ENCODE results near the gene HOPX. TPM values are rescaled to one million over a fixed set of nuclear protein-coding genes. Genes with fewer than 3 reads are reported as not detected.
"Not testable (repeated sequence)": the region's sequence is repeated elsewhere in the genome, so short reads cannot be mapped to it uniquely, and the experiment has no call there.

The HOPX gene, protein sequence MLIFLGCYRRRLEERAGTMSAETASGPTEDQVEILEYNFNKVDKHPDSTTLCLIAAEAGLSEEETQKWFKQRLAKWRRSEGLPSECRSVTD
- polyA plus RNA-seq, result 1,000 to 10,000 TPM in 1 of 2 donors, 100 to 1,000 TPM in 1; 649 to 1,386 TPM

DNA sequence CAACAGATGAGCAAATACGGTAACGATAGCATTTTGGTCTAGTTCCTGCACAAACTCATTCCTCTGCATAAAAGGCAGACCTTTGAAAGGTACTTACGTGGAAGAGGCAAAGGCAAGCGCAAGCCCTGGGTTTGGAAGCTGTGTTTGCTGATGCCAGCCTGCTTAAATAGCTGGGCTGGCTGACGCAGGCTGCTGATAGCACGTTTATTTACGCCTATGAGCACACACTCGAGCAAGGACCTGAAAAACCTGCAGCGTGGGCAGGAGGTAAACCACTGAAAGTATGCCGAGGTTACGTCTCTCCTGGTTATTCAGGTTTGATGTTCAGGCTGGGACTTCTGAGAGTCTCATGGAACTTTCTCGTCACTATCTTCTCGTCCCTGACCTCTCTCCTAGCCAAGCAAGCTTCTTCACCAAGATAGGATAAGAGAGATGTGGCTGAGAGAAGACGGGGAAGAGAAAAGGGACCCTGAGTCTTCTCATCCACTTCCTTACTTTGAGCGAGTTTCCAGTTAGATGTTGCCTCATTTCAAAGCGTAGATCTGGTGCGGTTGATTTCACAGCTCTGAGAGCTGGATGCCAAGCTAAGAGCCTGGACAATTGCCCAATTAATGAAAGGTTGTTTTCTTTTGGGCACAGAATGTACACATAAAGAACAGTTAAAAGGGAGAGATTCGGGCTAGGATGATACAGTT, at the start of gene HOPX:
HOPX (minus strand) TSS at position 139 of the 695 bp plus-strand sequence. CDS start 23,480 bp downstream, outside the sequence.
- Histone ChIP-seq H3K36me3 (ENCODE audit: control insufficient read depth in 2 of 2, insufficient read depth in 2 of 2, low read length in 1 of 2) (no peaks in the 10 kb centered on the region), H3K27me3 (ENCODE audit: control insufficient read depth in 1 of 2, insufficient read depth in 2 of 2, low read length in 2 of 2) (no peaks in the 10 kb centered on the region), H3K27ac (ENCODE audit: low read depth in 2 of 2, low read length in 1 of 2) (peak within 1 kb of the TSS; percentile 84 to 89), H3K9me3 (ENCODE audit: control insufficient read depth in 2 of 2, insufficient read depth in 1 of 2, low read depth in 1 of 2, low read length in 1 of 2) (no peaks in the 10 kb centered on the region), H3K4me3 (ENCODE audit: low read depth in 1 of 2, low read length in 2 of 2) (peak within 1 kb of the TSS; percentile 36 to 59), H3K4me1 (ENCODE audit: control insufficient read depth in 2 of 2, insufficient read depth in 2 of 2, low read length in 1 of 2) (peaks cover 4% of the 10 kb centered on the region in 2 donors)
- 21 to 22% methylated on average over 18 of the region's 18 CpGs for WGBS, 2 donors

DNA sequence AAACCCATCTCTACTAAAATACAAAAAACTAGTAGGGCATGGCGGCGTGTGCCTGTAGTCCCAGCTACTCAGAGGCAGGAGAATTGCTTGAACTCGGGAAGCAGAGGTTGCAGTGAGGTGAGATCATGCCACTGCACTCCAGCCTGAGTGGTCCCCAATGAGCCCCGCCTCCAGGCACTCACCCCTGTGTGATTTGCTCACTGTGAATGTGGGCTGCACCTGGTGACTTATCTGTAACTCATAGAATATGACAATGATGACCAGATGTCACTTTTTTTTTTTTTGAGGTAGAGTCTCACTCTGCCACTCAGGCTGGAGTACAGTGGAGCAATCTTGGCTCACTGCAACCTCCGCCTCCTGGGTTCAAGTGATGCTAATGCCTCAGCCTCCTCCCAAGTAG, 49.0 kb upstream of the HOPX start:
- H3K4me1 ChIP-seq (ENCODE audit: control insufficient read depth in 2 of 2, insufficient read depth in 2 of 2, low read length in 1 of 2), result no peaks in the 10 kb centered on the region
- H3K27ac ChIP-seq (ENCODE audit: low read depth in 2 of 2, low read length in 1 of 2), result no peak overlapping the region
- no peaks in the 10 kb centered on the region for H3K27me3 ChIP-seq (ENCODE audit: control insufficient read depth in 1 of 2, insufficient read depth in 2 of 2, low read length in 2 of 2)
- H3K4me3 ChIP-seq (ENCODE audit: low read depth in 1 of 2, low read length in 2 of 2), result no peak overlapping the region
- no peaks in the 10 kb centered on the region for H3K36me3 ChIP-seq (ENCODE audit: control insufficient read depth in 2 of 2, insufficient read depth in 2 of 2, low read length in 1 of 2)
- H3K9me3 ChIP-seq (ENCODE audit: control insufficient read depth in 2 of 2, insufficient read depth in 1 of 2, low read depth in 1 of 2, low read length in 1 of 2), result no peaks in the 10 kb centered on the region
- WGBS, 2 donors, result 91 to 92% methylated on average over 5 of the region's 5 CpGs

DNA sequence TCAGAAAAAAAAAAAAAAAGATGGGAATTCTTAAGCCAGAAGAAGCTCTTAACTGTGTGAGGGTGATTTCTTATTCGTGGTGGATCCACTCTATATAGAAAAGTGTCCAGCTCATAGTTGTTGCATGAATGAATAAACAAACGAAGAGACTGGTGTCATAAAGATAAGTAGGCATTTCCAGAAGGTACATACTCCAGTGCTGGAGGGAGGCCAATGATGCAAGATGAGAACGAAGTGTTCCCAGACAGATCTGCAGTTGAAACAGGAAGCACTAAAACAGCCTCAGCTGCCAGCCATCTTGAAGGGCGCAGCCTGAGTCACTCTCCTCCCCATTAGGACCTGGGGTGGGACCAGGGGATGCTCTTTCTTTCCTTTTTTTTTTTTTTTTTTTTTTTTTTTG, 47.4 kb upstream of the HOPX start:
- 29 to 33% methylated on average over 4 of the region's 4 CpGs for WGBS, 2 donors

DNA sequence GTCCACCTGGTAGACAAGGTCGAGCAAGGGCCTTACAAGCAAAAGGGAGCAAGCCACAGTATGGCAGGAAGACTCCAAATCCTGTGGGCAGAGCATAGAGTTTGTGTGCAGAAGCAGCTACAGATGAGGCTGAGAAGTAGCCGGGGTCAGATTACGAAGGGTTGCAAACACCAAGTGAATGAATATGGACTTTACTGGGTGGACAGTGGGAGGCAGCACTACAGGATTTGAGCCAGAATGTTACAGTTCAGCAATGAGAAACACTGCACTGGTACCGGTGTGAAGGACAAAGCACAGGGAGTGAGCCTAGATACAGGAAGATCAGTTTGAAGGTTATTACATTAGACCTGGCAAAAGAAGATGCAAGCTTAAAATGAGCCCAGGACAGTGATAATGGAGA, 46.1 kb upstream of the HOPX start:
- Histone ChIP-seq H3K27me3 (ENCODE audit: control insufficient read depth in 1 of 2, insufficient read depth in 2 of 2, low read length in 2 of 2) (no peaks in the 10 kb centered on the region), H3K36me3 (ENCODE audit: control insufficient read depth in 2 of 2, insufficient read depth in 2 of 2, low read length in 1 of 2) (no peaks in the 10 kb centered on the region), H3K4me3 (ENCODE audit: low read depth in 1 of 2, low read length in 2 of 2) (no peak overlapping the region), H3K4me1 (ENCODE audit: control insufficient read depth in 2 of 2, insufficient read depth in 2 of 2, low read length in 1 of 2) (no peaks in the 10 kb centered on the region), H3K27ac (ENCODE audit: low read depth in 2 of 2, low read length in 1 of 2) (no peak overlapping the region), H3K9me3 (ENCODE audit: control insufficient read depth in 2 of 2, insufficient read depth in 1 of 2, low read depth in 1 of 2, low read length in 1 of 2) (peaks cover 0 to 2% of the 10 kb centered on the region in 2 donors)
- WGBS, 2 donors, result 69 to 71% methylated on average over 4 of the region's 4 CpGs

More for the DNA sequence above, 47.4 kb upstream of the HOPX start:
- Histone ChIP-seq H3K27me3 (ENCODE audit: control insufficient read depth in 1 of 2, insufficient read depth in 2 of 2, low read length in 2 of 2) (no peaks in the 10 kb centered on the region), H3K9me3 (ENCODE audit: control insufficient read depth in 2 of 2, insufficient read depth in 1 of 2, low read depth in 1 of 2, low read length in 1 of 2) (no peaks in the 10 kb centered on the region), H3K36me3 (ENCODE audit: control insufficient read depth in 2 of 2, insufficient read depth in 2 of 2, low read length in 1 of 2) (no peaks in the 10 kb centered on the region), H3K4me3 (ENCODE audit: low read depth in 1 of 2, low read length in 2 of 2) (no peak overlapping the region), H3K27ac (ENCODE audit: low read depth in 2 of 2, low read length in 1 of 2) (no peak overlapping the region), H3K4me1 (ENCODE audit: control insufficient read depth in 2 of 2, insufficient read depth in 2 of 2, low read length in 1 of 2) (no peaks in the 10 kb centered on the region)

DNA sequence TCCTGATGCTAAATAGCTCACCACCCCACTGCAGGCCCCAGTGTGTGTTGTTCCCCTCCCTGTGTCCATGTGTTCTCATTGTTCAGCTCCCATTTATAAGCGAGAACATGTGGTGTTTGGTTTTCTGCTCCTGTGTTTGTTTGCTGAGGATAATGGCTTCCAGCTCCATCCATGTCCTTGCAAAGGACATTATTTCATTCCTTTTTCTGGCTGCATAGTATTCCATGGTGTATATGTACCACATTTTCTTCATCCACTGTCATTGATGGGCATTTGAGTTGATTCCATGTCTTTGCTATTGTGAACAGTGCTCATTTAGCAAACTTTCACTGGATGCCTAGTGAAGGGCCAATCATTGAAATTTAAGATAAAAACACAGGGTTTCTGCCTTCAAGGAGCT, 45.5 kb upstream of the HOPX start:
- H3K27me3 ChIP-seq (ENCODE audit: control insufficient read depth in 1 of 2, insufficient read depth in 2 of 2, low read length in 2 of 2); H3K4me3 ChIP-seq (ENCODE audit: low read depth in 1 of 2, low read length in 2 of 2); H3K36me3 ChIP-seq (ENCODE audit: control insufficient read depth in 2 of 2, insufficient read depth in 2 of 2, low read length in 1 of 2); H3K4me1 ChIP-seq (ENCODE audit: control insufficient read depth in 2 of 2, insufficient read depth in 2 of 2, low read length in 1 of 2); H3K9me3 ChIP-seq (ENCODE audit: control insufficient read depth in 2 of 2, insufficient read depth in 1 of 2, low read depth in 1 of 2, low read length in 1 of 2); H3K27ac ChIP-seq (ENCODE audit: low read depth in 2 of 2, low read length in 1 of 2): not testable (repeated sequence)
- 94 to 95% methylated on average over 1 of the region's 1 CpG for WGBS, 2 donors

DNA sequence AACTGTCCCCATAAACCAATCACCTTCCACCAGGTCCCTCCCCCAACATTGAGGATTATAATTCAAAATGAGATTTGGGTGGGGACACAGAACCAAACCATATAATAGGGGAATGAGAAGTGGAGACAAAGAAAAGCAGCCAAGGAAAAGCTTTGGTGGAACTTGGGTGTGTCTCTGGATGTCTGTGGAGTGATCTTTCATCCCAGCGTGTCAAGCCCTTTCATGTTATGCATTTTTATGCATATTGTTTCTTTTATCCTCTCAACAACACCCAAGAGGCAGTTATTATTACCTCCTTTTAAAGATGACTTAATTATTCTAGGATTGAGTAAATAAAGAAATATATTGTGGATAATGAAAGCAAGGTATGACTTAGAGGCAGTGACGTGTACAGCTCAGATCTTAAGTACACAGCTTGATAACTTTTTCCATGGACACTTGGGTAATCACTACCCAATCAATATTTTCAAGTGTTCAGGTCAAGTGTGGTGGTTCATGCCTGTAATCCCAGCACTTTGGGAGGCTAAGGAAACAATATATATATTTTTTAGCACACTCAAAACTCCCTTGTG, 42.6 kb upstream of the HOPX start:
- Histone ChIP-seq H3K27me3 (ENCODE audit: control insufficient read depth in 1 of 2, insufficient read depth in 2 of 2, low read length in 2 of 2) (no peaks in the 10 kb centered on the region), H3K36me3 (ENCODE audit: control insufficient read depth in 2 of 2, insufficient read depth in 2 of 2, low read length in 1 of 2) (no peaks in the 10 kb centered on the region), H3K9me3 (ENCODE audit: control insufficient read depth in 2 of 2, insufficient read depth in 1 of 2, low read depth in 1 of 2, low read length in 1 of 2) (peaks cover 0 to 2% of the 10 kb centered on the region in 2 donors), H3K27ac (ENCODE audit: low read depth in 2 of 2, low read length in 1 of 2) (peak overlapping the region; percentile 36 to 76), H3K4me3 (ENCODE audit: low read depth in 1 of 2, low read length in 2 of 2) (no peak overlapping the region), H3K4me1 (ENCODE audit: control insufficient read depth in 2 of 2, insufficient read depth in 2 of 2, low read length in 1 of 2) (no peaks in the 10 kb centered on the region)
- 38 to 51% methylated on average over 2 of the region's 2 CpGs for WGBS, 2 donors

DNA sequence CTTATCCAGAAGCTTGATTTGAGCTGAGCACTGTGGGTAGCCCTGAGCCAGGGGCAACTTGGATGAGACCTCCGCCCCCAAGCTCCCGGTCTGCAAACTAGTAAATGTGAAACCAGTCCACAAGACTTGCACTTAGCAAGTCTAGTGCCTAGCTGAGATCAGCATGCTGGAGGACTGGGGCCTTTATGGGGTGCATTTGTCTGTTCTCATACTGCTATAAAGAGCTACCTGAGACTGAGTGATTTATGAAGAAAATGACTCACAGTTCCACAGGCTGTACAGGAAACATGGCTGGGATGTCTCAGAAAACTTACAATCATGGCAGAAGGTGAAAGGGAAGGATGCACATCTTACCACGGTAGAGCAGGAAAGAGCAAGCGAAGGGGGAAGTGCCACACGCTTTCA, 42.1 kb upstream of the HOPX start:
- H3K36me3 ChIP-seq (ENCODE audit: control insufficient read depth in 2 of 2, insufficient read depth in 2 of 2, low read length in 1 of 2), result no peaks in the 10 kb centered on the region
- 72 to 76% methylated on average over 5 of the region's 5 CpGs for WGBS, 2 donors
- H3K9me3 ChIP-seq (ENCODE audit: control insufficient read depth in 2 of 2, insufficient read depth in 1 of 2, low read depth in 1 of 2, low read length in 1 of 2), result peaks cover 0 to 2% of the 10 kb centered on the region in 2 donors
- no peaks in the 10 kb centered on the region for H3K4me1 ChIP-seq (ENCODE audit: control insufficient read depth in 2 of 2, insufficient read depth in 2 of 2, low read length in 1 of 2)
- no peak overlapping the region for H3K4me3 ChIP-seq (ENCODE audit: low read depth in 1 of 2, low read length in 2 of 2)
- peak overlapping the region; percentile 36 to 76 for H3K27ac ChIP-seq (ENCODE audit: low read depth in 2 of 2, low read length in 1 of 2)
- no peaks in the 10 kb centered on the region for H3K27me3 ChIP-seq (ENCODE audit: control insufficient read depth in 1 of 2, insufficient read depth in 2 of 2, low read length in 2 of 2)

DNA sequence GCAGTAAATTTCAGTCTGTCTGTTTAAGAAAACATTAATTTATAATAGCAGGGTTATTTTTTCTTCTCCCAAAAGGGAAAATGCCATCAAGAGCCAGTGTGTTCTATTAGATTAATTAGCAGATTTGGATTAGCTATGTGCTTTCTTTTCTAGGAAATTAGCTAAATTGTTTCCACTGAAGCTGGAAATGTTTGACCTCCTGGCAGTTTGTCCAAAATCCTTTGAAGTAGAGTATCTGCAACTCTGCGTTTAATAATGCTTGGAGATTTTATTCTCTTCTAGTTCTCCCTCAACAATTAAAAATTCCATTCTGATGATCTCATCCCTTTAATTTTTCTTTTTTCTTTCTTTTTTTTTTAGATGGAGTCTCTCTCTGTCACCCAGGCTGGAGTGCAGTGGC, 27.1 kb upstream of the HOPX start:
- no peak overlapping the region for H3K4me3 ChIP-seq (ENCODE audit: low read depth in 1 of 2, low read length in 2 of 2)
- 36 to 58% methylated on average over 1 of the region's 1 CpG for WGBS, 2 donors

DNA sequence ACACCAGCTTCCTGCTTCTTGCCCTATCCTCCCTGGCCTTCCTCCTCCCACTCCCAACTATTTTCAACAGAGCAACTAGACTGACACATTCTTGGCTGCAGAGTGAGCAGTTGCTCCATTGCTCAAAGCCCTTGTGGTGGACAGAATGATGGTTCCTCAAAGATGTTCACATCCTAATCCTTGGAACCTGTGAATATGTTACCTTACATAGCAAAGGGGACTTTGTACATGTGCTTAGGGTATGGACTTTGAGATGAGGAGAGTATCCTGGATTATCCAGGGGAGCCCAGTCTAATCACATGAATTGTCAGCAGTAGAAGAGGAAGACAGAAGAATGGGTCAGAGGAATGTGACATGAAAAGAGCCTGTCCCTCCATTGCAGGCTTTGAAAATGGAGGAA, 24.9 kb upstream of the HOPX start:
- Histone ChIP-seq H3K27me3 (ENCODE audit: control insufficient read depth in 1 of 2, insufficient read depth in 2 of 2, low read length in 2 of 2) (no peaks in the 10 kb centered on the region), H3K4me1 (ENCODE audit: control insufficient read depth in 2 of 2, insufficient read depth in 2 of 2, low read length in 1 of 2) (no peaks in the 10 kb centered on the region), H3K9me3 (ENCODE audit: control insufficient read depth in 2 of 2, insufficient read depth in 1 of 2, low read depth in 1 of 2, low read length in 1 of 2) (no peaks in the 10 kb centered on the region), H3K27ac (ENCODE audit: low read depth in 2 of 2, low read length in 1 of 2) (no peak overlapping the region), H3K4me3 (ENCODE audit: low read depth in 1 of 2, low read length in 2 of 2) (no peak overlapping the region), H3K36me3 (ENCODE audit: control insufficient read depth in 2 of 2, insufficient read depth in 2 of 2, low read length in 1 of 2) (no peaks in the 10 kb centered on the region)

More for the DNA sequence above, 27.1 kb upstream of the HOPX start:
- peaks cover 2 to 8% of the 10 kb centered on the region in 2 donors for H3K9me3 ChIP-seq (ENCODE audit: control insufficient read depth in 2 of 2, insufficient read depth in 1 of 2, low read depth in 1 of 2, low read length in 1 of 2)
- no peak overlapping the region for H3K27ac ChIP-seq (ENCODE audit: low read depth in 2 of 2, low read length in 1 of 2)
- H3K4me1 ChIP-seq (ENCODE audit: control insufficient read depth in 2 of 2, insufficient read depth in 2 of 2, low read length in 1 of 2), result no peaks in the 10 kb centered on the region
- H3K27me3 ChIP-seq (ENCODE audit: control insufficient read depth in 1 of 2, insufficient read depth in 2 of 2, low read length in 2 of 2), result no peaks in the 10 kb centered on the region
- H3K36me3 ChIP-seq (ENCODE audit: control insufficient read depth in 2 of 2, insufficient read depth in 2 of 2, low read length in 1 of 2), result no peaks in the 10 kb centered on the region

DNA sequence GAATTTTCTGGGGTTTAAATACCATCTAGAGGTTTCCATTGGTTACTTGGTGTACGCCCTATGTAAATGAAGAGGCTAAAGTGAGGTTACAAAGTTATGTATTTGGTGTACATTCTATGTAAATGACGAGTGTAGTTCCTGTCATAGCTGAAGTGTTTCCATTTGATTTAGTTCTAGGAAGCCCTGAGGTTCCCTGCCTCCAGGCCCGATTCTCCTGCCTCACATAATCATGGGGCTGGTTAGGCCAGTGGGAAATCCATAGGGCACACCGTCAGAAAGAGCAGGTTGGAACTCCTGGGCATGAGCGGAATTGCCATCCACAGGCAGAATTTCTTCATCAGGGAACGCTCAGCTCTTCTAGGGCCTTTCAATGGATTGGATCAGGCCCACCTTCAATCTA, 24.2 kb upstream of the HOPX start:
- Histone ChIP-seq H3K4me3 (ENCODE audit: low read depth in 1 of 2, low read length in 2 of 2) (no peak overlapping the region), H3K4me1 (ENCODE audit: control insufficient read depth in 2 of 2, insufficient read depth in 2 of 2, low read length in 1 of 2) (no peaks in the 10 kb centered on the region), H3K36me3 (ENCODE audit: control insufficient read depth in 2 of 2, insufficient read depth in 2 of 2, low read length in 1 of 2) (no peaks in the 10 kb centered on the region), H3K27me3 (ENCODE audit: control insufficient read depth in 1 of 2, insufficient read depth in 2 of 2, low read length in 2 of 2) (no peaks in the 10 kb centered on the region), H3K27ac (ENCODE audit: low read depth in 2 of 2, low read length in 1 of 2) (no peak overlapping the region), H3K9me3 (ENCODE audit: control insufficient read depth in 2 of 2, insufficient read depth in 1 of 2, low read depth in 1 of 2, low read length in 1 of 2) (no peaks in the 10 kb centered on the region)
- WGBS, 2 donors, result 93 to 96% methylated on average over 6 of the region's 6 CpGs
